Endothelial cell of umbilical vein (primary cell): ENCODE measurements around the gene TEKTIP1. TPM values are rescaled to one million over a fixed set of nuclear protein-coding genes. Genes with fewer than 3 reads are reported as not detected.

ENCODE experiments used
- BruUV-seq: library from RNA; stranded (reverse); fragments of 400-500 nt; replicated peaks from 2 replicates; lab custom pipeline; 2021; lab: Mats Ljungman, UMichigan
- CTCF ChIA-PET: fragments of 300-600, 350-600 bp; sonication (Branson Sonifier 250); formaldehyde crosslinking; loops from one replicate; lab custom pipeline; 2021; ENCODE audit warnings: antibody characterized with exemption, inconsistent platforms; lab: Charles Lee
- POLR2A ChIA-PET: fragments of 300-600, 350-600 bp; sonication (Branson Sonifier 250); formaldehyde crosslinking; loops from one replicate; lab custom pipeline; 2021; ENCODE audit warnings: antibody characterized with exemption, inconsistent platforms; lab: Charles Lee
- DNase-seq: peaks from one replicate; pipeline ENCODE4 v3.0.0-alpha.2; 2011; ENCODE audit warnings: low read depth, low spot score
- FAIRE-seq: peaks from 2 replicates; lab custom pipeline; 2011; peaks lifted over from hg19 to GRCh38; lab: Jason Lieb, UNC
- H2AFZ ChIP-seq: 2 replicates; pipeline ENCODE4 v1.6.0; 2012; ENCODE audit warnings: low read depth, low read length, control low read depth, inconsistent platforms
- H3K27ac ChIP-seq: 2 replicates; pipeline ENCODE4 v1.5.1; 2011; ENCODE audit warnings: low read depth, mild to moderate bottlenecking, control low read depth, low read length, moderate library complexity; ENCODE audit not compliant: insufficient read depth
- H3K27me3 ChIP-seq, 2 experiments: 2 replicates each; pipeline versions ENCODE4 v1.6.0 to v1.6.1; 2011; ENCODE audit warnings: low read length in 2 of 2, mixed read lengths in 1 of 2; ENCODE audit not compliant: control insufficient read depth in 2 of 2, insufficient read depth in 2 of 2
- H3K36me3 ChIP-seq, 2 experiments: 2 replicates in 1 of 2; 3 replicates in 1 of 2; pipeline ENCODE4 v1.5.1; 2011; ENCODE audit warnings: low read length in 2 of 2, mild to moderate bottlenecking in 1 of 2, moderate library complexity in 1 of 2; ENCODE audit not compliant: control insufficient read depth in 2 of 2, insufficient read depth in 2 of 2; ENCODE audit errors: extremely low read depth in 1 of 2
- H3K4me1 ChIP-seq: 3 replicates; pipeline ENCODE4 v1.5.1; 2011; ENCODE audit warnings: mild to moderate bottlenecking, low read length; ENCODE audit not compliant: control insufficient read depth, insufficient read depth; ENCODE audit errors: extremely low read depth
- H3K4me2 ChIP-seq: 2 replicates; pipeline ENCODE4 v1.6.1; 2011; ENCODE audit warnings: low read length, control low read depth, mixed read lengths; ENCODE audit not compliant: insufficient read depth
- H3K4me3 ChIP-seq, 3 experiments: fragments of 200-600 bp in 1 of 3; sonication (generic), shearing (Covaris generic) in 1 of 3; replicated peaks in 1 of 3; 2 replicates each; pipeline ENCODE4 v1.5.1; 2011 to 2016; ENCODE audit warnings: control low read depth in 3 of 3, low read length in 3 of 3, mild to moderate bottlenecking in 2 of 3, inconsistent platforms in 1 of 3, low read depth in 1 of 3, moderate library complexity in 1 of 3; ENCODE audit not compliant: insufficient read depth in 1 of 3
- H3K79me2 ChIP-seq: 2 replicates; pipeline ENCODE4 v1.6.0; 2012; ENCODE audit warnings: low read length, inconsistent platforms; ENCODE audit not compliant: control insufficient read depth, insufficient read depth
- H3K9ac ChIP-seq: replicated peaks from 2 replicates; pipeline ENCODE3; 2011; ENCODE audit warnings: low read length, control low read depth; ENCODE audit not compliant: insufficient read depth; ENCODE audit errors: extremely low read depth
- H3K9me1 ChIP-seq: replicated peaks from 3 replicates; pipeline ENCODE4 v1.6.0; 2011; ENCODE audit warnings: mild to moderate bottlenecking, low read length; ENCODE audit not compliant: control insufficient read depth, insufficient read depth; ENCODE audit errors: extremely low read depth
- H3K9me3 ChIP-seq: replicated peaks from 2 replicates; pipeline ENCODE4 v1.5.1; 2012; ENCODE audit warnings: low read length, inconsistent platforms; ENCODE audit not compliant: control insufficient read depth, insufficient read depth
- H4K20me1 ChIP-seq: replicated peaks from 2 replicates; pipeline ENCODE3; 2011; ENCODE audit warnings: mild to moderate bottlenecking, low read length; ENCODE audit not compliant: control insufficient read depth, insufficient read depth; ENCODE audit errors: extremely low read depth
- CTCF ChIP-seq, 2 donors: IDR thresholded peaks; 1 replicate in 1 of 2; 2 replicates in 1 of 2; pipeline ENCODE4 v1.5.1; 2011; ENCODE audit warnings: low read length in 2 of 2, mild to moderate bottlenecking in 2 of 2, moderate library complexity in 2 of 2, control low read depth in 1 of 2, inconsistent platforms in 1 of 2, low read depth in 1 of 2; ENCODE audit not compliant: insufficient read depth in 1 of 2; ENCODE audit errors: extremely low read depth in 1 of 2
- EZH2 ChIP-seq: IDR thresholded peaks from 2 replicates; pipeline ENCODE4 v1.6.1; 2012; ENCODE audit warnings: borderline replicate concordance, low read depth, mild to moderate bottlenecking, moderate library complexity, low read length, inconsistent platforms; ENCODE audit not compliant: severe bottlenecking
- FOS ChIP-seq: IDR thresholded peaks from 2 replicates; pipeline ENCODE4 v1.6.1; 2011; ENCODE audit warnings: mild to moderate bottlenecking, low read length, moderate library complexity, borderline replicate concordance; ENCODE audit not compliant: insufficient read depth
- GATA2 ChIP-seq: IDR thresholded peaks from 2 replicates; pipeline ENCODE4 v1.7.0; 2011; ENCODE audit warnings: low read depth, mild to moderate bottlenecking, moderate library complexity, mixed read lengths, low read length; ENCODE audit not compliant: insufficient read length, insufficient read depth
- JUN ChIP-seq: IDR thresholded peaks from 2 replicates; pipeline ENCODE4 v1.6.1; 2011; ENCODE audit warnings: borderline replicate concordance, low read depth; ENCODE audit not compliant: insufficient read length, insufficient read depth
- MYC ChIP-seq: IDR thresholded peaks from one replicate; pipeline ENCODE4 v1.6.1; 2011; ENCODE audit warnings: mild to moderate bottlenecking, low read depth, low read length
- POLR2A ChIP-seq: IDR thresholded peaks from 2 replicates; pipeline ENCODE4 v1.6.1; 2012; ENCODE audit warnings: low read depth, mild to moderate bottlenecking, control low read depth, low read length
- POLR2AphosphoS5 ChIP-seq: IDR thresholded peaks from 2 replicates; pipeline ENCODE4 v1.6.1; 2012; ENCODE audit warnings: low read depth, mild to moderate bottlenecking, control low read depth, low read length, moderate library complexity; ENCODE audit not compliant: insufficient read depth
- dilution Hi-C: fragments of 300-500 bp; cut with MboI; formaldehyde crosslinking; loops from one replicate; pipeline ENCODE4 v1.15.0; 2019; ENCODE audit warnings: low sequenced_read_pairs; ENCODE audit not compliant: extremely low pct_ligation_motif_present
- intact Hi-C: fragments of 100-400 bp; cut with micrococcal nuclease; formaldehyde crosslinking; loops from one replicate; pipeline ENCODE4 v1.10.0; 2022
- polyA plus RNA-seq, 4 experiments: library from polyadenylated mRNA; depleted of rRNA in 3 of 4; stranded (reverse) in 3 of 4; unstranded in 1 of 4; fragments of >200 nt; gene quantifications; 2 replicates each; pipeline versions ENCODE4 v1.2.1 to v1.2.3, GENCODE V29; 2011 to 2012; ENCODE audit warnings: missing spikeins in 1 of 4
- total RNA-seq: library from RNA; stranded (reverse); gene quantifications from 2 replicates; pipeline ENCODE4 v1.2.3, GENCODE V29; 2021
- TF ChIP-seq, protein P1 (sequence below): IDR thresholded peaks from 2 replicates; pipeline ENCODE4 v1.6.1; 2011; ENCODE audit not compliant: insufficient read depth, insufficient read length

TEKTIP1 gene
- total and polyA plus RNA-seq, 2 donors (not counting 3 experiments of a cell fraction or from before 2014, with no cell fraction given), result 0.73 TPM; not detected in 1

GRCh38 chr19:3503036-3503572 is 35.9 kb upstream of the TEKTIP1 start:
- Histone ChIP-seq H3K4me2 (no peak overlapping the region), H2AFZ (no peak overlapping the region), H3K27me3 (no peaks in the 10 kb centered on the region), H3K4me1 (peaks cover 15% of the 10 kb centered on the region), H3K36me3 (no peaks in the 10 kb centered on the region), H3K79me2 (peaks cover 36% of the 10 kb centered on the region), H3K9me3 (no peaks in the 10 kb centered on the region), H3K27ac (no peak overlapping the region), H4K20me1 (no peaks in the 10 kb centered on the region), H3K9ac (no peak overlapping the region), H3K9me1 (no peaks in the 10 kb centered on the region), H3K4me3 (no peak overlapping the region)
- FAIRE-seq (no peak), DNase-seq (no peak)
- TF ChIP-seq EZH2, result no peak
- TF ChIP-seq, protein P1, sequence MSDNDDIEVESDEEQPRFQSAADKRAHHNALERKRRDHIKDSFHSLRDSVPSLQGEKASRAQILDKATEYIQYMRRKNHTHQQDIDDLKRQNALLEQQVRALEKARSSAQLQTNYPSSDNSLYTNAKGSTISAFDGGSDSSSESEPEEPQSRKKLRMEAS, result no peak
- no peak for TF ChIP-seq POLR2AphosphoS5
- TF ChIP-seq JUN, result no peak
- no peak for TF ChIP-seq MYC
- dilution Hi-C loops (no loop called here), intact Hi-C loops (no loop called here)
- no TSS peak for BruUV-seq
- CTCF ChIA-PET, result interaction anchor here (1.1 kb wide), 1 partner anchor 10 kb away, joined by 3 read pairs; no protein-coding TSS in a partner anchor
- POLR2A ChIA-PET, result no interaction called here

GRCh38 chr19:3504735-3505134 is 34.2 kb upstream of the TEKTIP1 start:
- dilution Hi-C loops, result no loop called here
- TF ChIP-seq POLR2A, result no peak
- no peak for TF ChIP-seq FOS
- TF ChIP-seq JUN, result no peak
- TF ChIP-seq EZH2, result no peak
- TF ChIP-seq MYC, result no peak
- TF ChIP-seq GATA2, result no peak
- TF ChIP-seq, protein P1, result no peak
- no peak for TF ChIP-seq POLR2AphosphoS5
- no peak for TF ChIP-seq CTCF (IDR thresholded peaks at IDR 0.05; ENCODE audit: extremely low read depth in 1 of 2, insufficient read depth in 1 of 2, low read depth in 1 of 2, low read length in 2 of 2)
- Histone ChIP-seq H3K4me3 (no peak overlapping the region), H3K36me3 (peaks cover 0 to 3% of the 10 kb centered on the region in 2 experiments), H3K9ac (no peak overlapping the region), H3K27me3 (no peaks in the 10 kb centered on the region), H3K9me1 (no peaks in the 10 kb centered on the region), H4K20me1 (no peaks in the 10 kb centered on the region), H3K4me2 (no peak overlapping the region), H3K4me1 (peaks cover 13% of the 10 kb centered on the region), H3K79me2 (peaks cover 41% of the 10 kb centered on the region), H2AFZ (no peak overlapping the region), H3K9me3 (no peaks in the 10 kb centered on the region), H3K27ac (no peak overlapping the region)
- DNase-seq, result no peak
- intact Hi-C loops, result no loop called here
- no TSS peak for BruUV-seq
- CTCF ChIA-PET, result no interaction called here
- POLR2A ChIA-PET, result no interaction called here
- no peak for FAIRE-seq
